Measurements from ENCODE around the gene ABCC11. TPM values are rescaled to one million over a fixed set of nuclear protein-coding genes. Genes with fewer than 3 reads are reported as not detected.

Gene ABCC11
- total RNA-seq, 6 experiments from 2014 or later = 2.1 to 7.6 (median 3.3) TPM

DNA sequence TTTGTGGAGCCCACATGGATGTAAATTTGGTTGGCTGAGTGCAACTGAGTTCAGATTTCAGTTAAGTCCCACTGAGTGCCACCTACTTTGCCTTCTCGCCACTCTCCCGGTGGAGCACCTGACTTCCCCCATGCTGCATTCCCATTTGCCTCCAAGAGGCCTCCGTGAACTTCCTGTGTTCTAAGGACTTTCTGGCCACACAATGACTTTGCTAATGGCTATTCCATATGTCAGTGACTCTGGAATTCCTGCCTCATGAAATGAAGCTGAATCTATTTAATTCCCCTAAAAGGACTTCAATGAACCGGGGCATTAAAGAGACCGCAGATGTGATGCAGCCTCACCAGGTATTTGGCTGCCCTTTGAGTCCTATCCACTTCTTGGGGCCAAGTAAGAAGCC lies 121.5 kb downstream of the ABCC11 start:
- intact Hi-C loops (cut with DNase I) = no loop called here
- Histone ChIP-seq H3K4me1 (no peaks in the 10 kb centered on the region), H3K27ac (no peak overlapping the region), H3K4me3 (no peak overlapping the region), H3K9me3 (no peaks in the 10 kb centered on the region), H3K27me3 (no peaks in the 10 kb centered on the region), H3K36me3 (no peaks in the 10 kb centered on the region)
- TF ChIP-seq, protein P1, sequence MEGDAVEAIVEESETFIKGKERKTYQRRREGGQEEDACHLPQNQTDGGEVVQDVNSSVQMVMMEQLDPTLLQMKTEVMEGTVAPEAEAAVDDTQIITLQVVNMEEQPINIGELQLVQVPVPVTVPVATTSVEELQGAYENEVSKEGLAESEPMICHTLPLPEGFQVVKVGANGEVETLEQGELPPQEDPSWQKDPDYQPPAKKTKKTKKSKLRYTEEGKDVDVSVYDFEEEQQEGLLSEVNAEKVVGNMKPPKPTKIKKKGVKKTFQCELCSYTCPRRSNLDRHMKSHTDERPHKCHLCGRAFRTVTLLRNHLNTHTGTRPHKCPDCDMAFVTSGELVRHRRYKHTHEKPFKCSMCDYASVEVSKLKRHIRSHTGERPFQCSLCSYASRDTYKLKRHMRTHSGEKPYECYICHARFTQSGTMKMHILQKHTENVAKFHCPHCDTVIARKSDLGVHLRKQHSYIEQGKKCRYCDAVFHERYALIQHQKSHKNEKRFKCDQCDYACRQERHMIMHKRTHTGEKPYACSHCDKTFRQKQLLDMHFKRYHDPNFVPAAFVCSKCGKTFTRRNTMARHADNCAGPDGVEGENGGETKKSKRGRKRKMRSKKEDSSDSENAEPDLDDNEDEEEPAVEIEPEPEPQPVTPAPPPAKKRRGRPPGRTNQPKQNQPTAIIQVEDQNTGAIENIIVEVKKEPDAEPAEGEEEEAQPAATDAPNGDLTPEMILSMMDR (IDR thresholded peaks at IDR 0.05) = no peak
- TF ChIP-seq POLR2A (IDR thresholded peaks at IDR 0.05) = no peak
- DNase-seq (no peak), ATAC-seq (no peak)
- WGBS (ENCODE audit: insufficient coverage, low coverage, low lambda C conversion rate, missing lambda C conversion rate) = 92% methylated on average over 2 of the region's 5 CpGs

DNA sequence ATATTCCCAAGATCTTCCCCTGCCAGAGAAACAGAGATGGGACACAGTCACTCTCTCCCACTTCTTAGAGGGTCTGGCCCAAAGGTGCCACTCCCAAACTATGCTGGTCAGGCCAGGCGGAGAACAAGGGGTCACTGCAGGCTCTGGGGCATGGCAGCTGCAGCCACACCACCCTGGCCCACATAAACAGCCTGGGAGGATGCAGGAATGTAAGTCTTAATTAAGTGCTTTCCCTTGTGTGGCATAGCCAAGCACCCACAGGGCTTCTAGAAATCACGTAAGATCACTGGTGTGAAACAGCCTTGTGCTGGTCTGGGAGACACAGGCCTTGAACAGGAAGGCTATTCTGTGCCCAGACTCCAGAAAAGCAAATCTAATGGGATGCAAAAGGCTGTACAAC lies 123.1 kb downstream of the ABCC11 start:
- intact Hi-C loops (cut with DNase I) = no loop called here
- H3K4me3 ChIP-seq = no peak overlapping the region
- ATAC-seq (no peak), DNase-seq (no peak)
- no peaks in the 10 kb centered on the region for H3K36me3 ChIP-seq
- TF ChIP-seq POLR2A (IDR thresholded peaks at IDR 0.05) = no peak
- TF ChIP-seq, protein P1 (IDR thresholded peaks at IDR 0.05) = no peak
- 100% methylated on average over 1 of the region's 2 CpGs for WGBS (ENCODE audit: insufficient coverage, low coverage, low lambda C conversion rate, missing lambda C conversion rate)
- H3K27ac ChIP-seq = no peak overlapping the region
- no peaks in the 10 kb centered on the region for H3K27me3 ChIP-seq
- no peaks in the 10 kb centered on the region for H3K9me3 ChIP-seq
- no peaks in the 10 kb centered on the region for H3K4me1 ChIP-seq

DNA sequence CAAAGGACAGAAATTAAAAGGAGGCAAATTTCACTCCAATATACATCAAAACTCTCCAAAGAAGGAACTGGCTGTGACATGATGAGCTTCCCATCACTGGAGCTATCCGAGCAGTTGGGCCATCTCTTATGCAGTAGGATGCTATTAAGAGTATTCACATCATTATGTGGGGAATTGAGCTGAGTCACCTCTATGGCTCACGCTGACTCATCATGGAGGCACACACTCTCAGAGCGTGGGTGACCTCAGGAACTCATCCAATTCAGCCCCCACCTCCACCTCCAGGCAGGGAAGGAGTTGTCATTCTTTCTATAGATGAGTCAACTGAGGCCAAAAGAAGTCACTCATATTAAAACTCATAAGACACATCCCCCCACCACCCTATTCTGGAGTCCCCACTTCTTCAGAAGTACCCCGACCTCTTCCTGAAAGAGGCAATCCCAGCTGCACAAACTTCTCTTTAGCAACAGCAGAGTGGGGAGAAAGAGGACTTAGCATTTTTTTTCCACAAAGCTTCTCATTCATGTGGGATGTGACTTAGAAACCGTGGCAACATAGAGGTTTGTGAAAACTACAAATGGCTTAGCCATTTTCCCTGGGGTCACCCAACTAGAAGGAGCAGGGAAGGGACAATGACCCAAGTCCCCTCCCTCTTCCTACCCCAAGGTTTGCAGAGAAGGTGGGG lies 124.1 kb downstream of the ABCC11 start:
- no peak overlapping the region for H3K27ac ChIP-seq
- H3K4me3 ChIP-seq = no peak overlapping the region
- intact Hi-C loops (cut with DNase I) = no loop called here
- H3K27me3 ChIP-seq = no peaks in the 10 kb centered on the region
- no peak for DNase-seq
- H3K36me3 ChIP-seq = no peaks in the 10 kb centered on the region
- 52% methylated on average over 5 of the region's 5 CpGs for WGBS (ENCODE audit: insufficient coverage, low coverage, low lambda C conversion rate, missing lambda C conversion rate)
- TF ChIP-seq POLR2A (IDR thresholded peaks at IDR 0.05) = no peak
- TF ChIP-seq, protein P1 (IDR thresholded peaks at IDR 0.05) = no peak
- H3K4me1 ChIP-seq = no peaks in the 10 kb centered on the region
- no peaks in the 10 kb centered on the region for H3K9me3 ChIP-seq
- peak in 1 of 4 donors; percentile 34 for ATAC-seq

DNA sequence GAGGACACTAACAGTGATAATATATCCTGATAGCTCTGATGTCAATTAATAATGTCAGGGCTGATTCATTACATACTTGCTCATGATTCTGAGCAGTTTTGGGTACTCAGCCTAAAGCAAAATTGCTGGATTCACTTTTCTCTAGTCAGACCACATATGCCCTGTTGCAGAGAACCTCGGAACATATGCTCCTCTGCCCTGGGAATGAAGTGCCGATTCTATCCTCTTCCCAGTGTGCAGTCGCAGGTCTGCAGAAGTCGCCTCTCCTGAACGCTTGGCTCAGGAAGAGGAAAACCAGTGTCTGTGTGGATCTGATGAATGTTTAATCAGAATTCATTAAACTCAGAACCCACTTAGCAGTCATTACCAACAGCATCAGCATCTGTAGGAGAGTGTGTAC lies 126.1 kb downstream of the ABCC11 start:
- DNase-seq = no peak
- intact Hi-C loops (cut with DNase I) = no loop called here
- no peak for ATAC-seq
- Histone ChIP-seq H3K27me3 (no peaks in the 10 kb centered on the region), H3K36me3 (no peaks in the 10 kb centered on the region), H3K4me3 (no peak overlapping the region), H3K9me3 (no peaks in the 10 kb centered on the region), H3K27ac (no peak overlapping the region), H3K4me1 (no peaks in the 10 kb centered on the region)
- WGBS (ENCODE audit: insufficient coverage, low coverage, low lambda C conversion rate, missing lambda C conversion rate) = 84% methylated on average over 5 of the region's 5 CpGs
- TF ChIP-seq, protein P1 (IDR thresholded peaks at IDR 0.05) = no peak
- no peak for TF ChIP-seq POLR2A (IDR thresholded peaks at IDR 0.05)

Data from right lobe of liver (tissue), 6 donors.